ENCODE data around the gene ADCY7. TPM values are rescaled to one million over a fixed set of nuclear protein-coding genes. Genes with fewer than 3 reads are reported as not detected.

Gene ADCY7
- total and polyA plus RNA-seq, 12 donors, result 2.8 to 44.4 (median 17.5) TPM

DNA sequence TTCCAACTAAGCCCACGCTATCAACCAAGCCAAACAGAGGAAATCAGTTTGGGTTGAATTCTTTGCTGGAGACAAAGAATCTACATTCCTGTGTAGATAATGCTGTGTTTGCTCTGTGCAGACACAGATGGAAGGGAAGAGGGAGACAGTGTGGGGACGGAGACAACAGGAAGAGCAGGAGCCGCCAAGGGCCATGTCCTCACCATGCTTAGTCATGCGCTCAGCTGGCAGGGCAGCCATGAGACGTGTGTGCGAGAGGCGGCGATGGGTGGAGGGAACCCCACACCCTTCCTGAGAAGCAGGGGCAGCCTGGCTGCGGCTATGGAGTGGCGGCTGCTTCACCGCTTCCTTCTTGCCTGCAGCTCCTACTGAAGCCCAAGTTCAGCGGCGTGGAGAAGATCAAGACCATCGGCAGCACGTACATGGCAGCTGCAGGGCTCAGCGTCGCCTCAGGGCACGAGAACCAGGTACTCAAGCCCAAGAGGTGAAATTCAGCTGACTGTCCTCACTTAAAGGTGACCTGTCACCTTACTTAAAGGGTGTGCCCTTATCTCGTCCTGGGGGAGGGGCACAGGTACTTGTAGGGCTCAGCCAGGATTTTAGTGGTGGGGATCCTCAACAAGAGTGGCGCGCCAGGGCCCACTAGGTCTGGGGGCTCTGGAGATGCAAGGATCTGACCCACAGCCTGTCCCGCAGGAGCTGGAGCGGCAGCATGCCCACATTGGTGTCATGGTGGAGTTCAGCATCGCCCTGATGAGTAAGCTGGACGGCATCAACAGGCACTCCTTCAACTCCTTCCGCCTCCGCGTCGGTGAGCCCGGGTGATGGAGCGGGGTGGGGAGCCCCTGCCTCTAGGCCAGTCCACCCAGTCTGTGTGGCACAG, 47.5 kb downstream of the ADCY7 start:
- WGBS, 4 donors, result 75 to 85% (median 81%) methylated on average over 19 to 31 of the region's 31 CpGs
- peak in 6 of 7 donors; percentile 8 to 65 (median 54) for DNase-seq
- peaks cover 0 to 12% of the 10 kb centered on the region in 2 donors for H3K4me1 ChIP-seq (replicated peaks in 1 of 2)
- H3K27me3 ChIP-seq, result no peaks in the 10 kb centered on the region
- H3K27ac ChIP-seq, result peak overlapping the region in 2 of 5 donors; percentile 49 to 61
- intact Hi-C loops (cut with DNase I), result no loop called here
- H3K4me3 ChIP-seq, result no peak overlapping the region
- H3K36me3 ChIP-seq (replicated peaks in 1 of 2), result peaks cover 0 to 59% of the 10 kb centered on the region in 2 donors
- H3K9me3 ChIP-seq (replicated peaks in 1 of 3), result no peaks in the 10 kb centered on the region
- TF ChIP-seq POLR2A (IDR thresholded peaks at IDR 0.05) (no peak), CTCF (IDR thresholded peaks at IDR 0.05) (no peak)

GRCh38 chr16:50314665-50315064, 48.3 kb downstream of the ADCY7 start:
- peaks cover 0 to 10% of the 10 kb centered on the region in 2 donors for H3K4me1 ChIP-seq (replicated peaks in 1 of 2)
- intact Hi-C loops (cut with DNase I), result no loop called here
- TF ChIP-seq CTCF (IDR thresholded peaks at IDR 0.05) (no peak), POLR2A (IDR thresholded peaks at IDR 0.05) (no peak)
- WGBS, 4 donors, result 91 to 96% (median 93%) methylated on average over 8 of the region's 8 CpGs
- H3K27ac ChIP-seq, result no peak overlapping the region
- no peak overlapping the region for H3K4me3 ChIP-seq
- no peak for DNase-seq
- H3K27me3 ChIP-seq, result no peaks in the 10 kb centered on the region
- H3K9me3 ChIP-seq (replicated peaks in 1 of 3), result no peaks in the 10 kb centered on the region
- peaks cover 0 to 68% of the 10 kb centered on the region in 2 donors for H3K36me3 ChIP-seq (replicated peaks in 1 of 2)

- H3K27me3 ChIP-seq, result no peaks in the 10 kb centered on the region
- WGBS, 4 donors, result 88 to 93% (median 90%) methylated on average over 15 of the region's 15 CpGs
- peak in 2 of 7 donors; percentile 9 to 50 for DNase-seq
- intact Hi-C loops (cut with DNase I), result no loop called here
- TF ChIP-seq POLR2A (IDR thresholded peaks at IDR 0.05) (no peak), CTCF (IDR thresholded peaks at IDR 0.05) (no peak)
- H3K36me3 ChIP-seq (replicated peaks in 1 of 2), result peaks cover 0 to 76% of the 10 kb centered on the region in 2 donors
- peak overlapping the region in 1 of 5 donors; percentile 2 for H3K27ac ChIP-seq
- H3K4me1 ChIP-seq (replicated peaks in 1 of 2), result peaks cover 0 to 2% of the 10 kb centered on the region in 2 donors
- H3K4me3 ChIP-seq, result no peak overlapping the region
- no peaks in the 10 kb centered on the region for H3K9me3 ChIP-seq (replicated peaks in 1 of 3)
These were observed 49.1 kb downstream of the ADCY7 start for GRCh38 chr16:50315346-50315997.

DNA sequence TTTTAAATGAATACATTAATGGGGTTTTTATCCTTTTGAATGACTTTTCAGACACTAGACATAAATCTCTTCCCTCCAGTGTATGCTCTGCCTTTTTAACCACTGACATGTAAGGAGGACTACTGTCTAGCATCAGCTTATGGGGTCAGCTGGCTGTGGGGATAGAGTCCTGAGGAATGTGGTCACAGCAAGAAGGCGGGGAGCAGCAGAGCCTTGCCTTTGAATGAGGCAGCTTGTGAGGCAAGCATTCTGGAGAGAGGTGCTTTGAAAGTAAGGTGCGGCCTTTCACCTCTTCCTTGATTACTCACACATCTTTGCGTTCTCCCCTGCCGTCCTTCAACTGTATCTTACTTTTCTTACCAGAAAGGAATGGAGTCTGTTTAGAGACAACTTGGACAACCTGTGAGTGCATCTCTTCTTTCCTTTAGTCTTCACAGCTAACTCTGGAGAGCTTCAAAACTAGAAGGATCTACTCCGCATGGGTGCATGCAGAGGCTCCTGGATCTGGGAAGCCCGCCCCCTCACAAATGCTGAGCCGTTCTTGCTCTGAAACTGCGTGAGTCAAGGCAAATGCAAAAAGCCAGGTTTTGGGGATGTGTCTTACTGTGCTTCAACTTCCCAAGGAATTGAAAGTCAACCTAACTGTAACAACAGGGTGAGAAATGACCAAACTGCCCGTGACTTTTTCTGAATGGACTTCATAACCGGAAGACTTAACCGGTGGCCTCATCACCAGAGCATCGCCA, 49.9 kb downstream of the ADCY7 start:
- Histone ChIP-seq H3K4me3 (no peak overlapping the region), H3K4me1 (replicated peaks in 1 of 2) (no peaks in the 10 kb centered on the region), H3K36me3 (replicated peaks in 1 of 2) (peaks cover 0 to 84% of the 10 kb centered on the region in 2 donors), H3K27me3 (no peaks in the 10 kb centered on the region), H3K27ac (no peak overlapping the region), H3K9me3 (replicated peaks in 1 of 3) (no peaks in the 10 kb centered on the region)
- TF ChIP-seq POLR2A (IDR thresholded peaks at IDR 0.05), result no peak
- TF ChIP-seq CTCF (IDR thresholded peaks at IDR 0.05), result no peak
- 87 to 94% (median 91%) methylated on average over 12 of the region's 12 CpGs for WGBS, 4 donors
- DNase-seq, result no peak
- intact Hi-C loops (cut with DNase I), result no loop called here
